Stimulated activated CD8-positive, alpha-beta memory T cell treated with anti-CD3 and anti-CD28 coated beads, Interleukin-12 subunit alpha, Interleukin-12 subunit beta, amount 100 ng/mL, for 4 hours (primary cell): ENCODE measurements around the gene SOCS6.

Source experiments
- DNase-seq: peaks from one replicate; pipeline ENCODE4 v3.0.0-alpha.2; 2020; ENCODE audit warnings: low read depth

Gene SOCS6

DNA sequence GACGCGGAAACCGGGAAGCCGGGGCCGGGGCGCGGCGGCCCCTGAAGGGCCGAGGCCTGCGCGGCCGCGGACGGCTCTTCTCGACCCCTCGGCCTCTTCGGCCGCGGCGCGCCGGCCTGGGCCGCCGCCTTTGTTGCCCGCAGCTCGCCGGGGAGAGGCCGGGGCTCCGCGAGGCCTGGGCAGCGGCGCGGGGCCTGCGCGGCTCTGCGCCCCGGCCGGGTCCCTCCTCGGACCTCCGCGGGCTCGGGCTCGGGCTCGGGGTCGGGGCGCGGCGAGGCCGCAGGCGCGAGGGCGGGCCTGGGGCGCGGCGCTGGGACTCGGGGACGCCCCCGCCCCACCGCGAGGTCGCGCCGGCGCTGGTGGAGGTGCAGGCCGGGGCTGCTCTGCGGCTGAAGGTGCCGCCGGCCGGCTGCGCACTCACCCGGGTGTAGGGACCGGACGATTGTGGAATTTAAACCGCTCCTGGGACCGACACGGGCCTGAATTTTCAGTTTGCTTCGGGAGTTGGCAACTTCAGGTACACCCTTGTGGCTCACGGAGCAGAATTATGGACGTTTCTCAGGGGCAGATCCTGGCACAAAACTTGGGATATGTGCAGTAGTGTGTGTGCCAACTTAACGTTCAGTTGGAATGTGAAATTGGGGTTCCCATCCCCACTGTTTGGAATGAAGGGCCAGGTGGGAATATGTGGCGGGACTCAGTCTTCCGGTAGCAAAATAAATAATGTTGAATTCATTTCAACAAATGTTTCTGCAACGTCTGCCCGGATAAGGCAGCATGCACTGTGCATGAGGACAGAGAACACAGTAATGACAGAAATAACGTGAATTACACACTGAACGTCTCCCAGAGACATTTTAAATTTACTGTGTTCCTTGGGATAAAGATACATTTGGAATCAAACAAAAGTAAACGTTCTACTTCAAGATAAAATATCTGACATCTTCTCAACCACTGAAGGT is 787 bp downstream of the SOCS6 start:
- DNase-seq, result no peak

- DNase-seq, result no peak
Observed at GRCh38 chr18:70290482-70291294, 1.8 kb downstream of the SOCS6 start.

DNA sequence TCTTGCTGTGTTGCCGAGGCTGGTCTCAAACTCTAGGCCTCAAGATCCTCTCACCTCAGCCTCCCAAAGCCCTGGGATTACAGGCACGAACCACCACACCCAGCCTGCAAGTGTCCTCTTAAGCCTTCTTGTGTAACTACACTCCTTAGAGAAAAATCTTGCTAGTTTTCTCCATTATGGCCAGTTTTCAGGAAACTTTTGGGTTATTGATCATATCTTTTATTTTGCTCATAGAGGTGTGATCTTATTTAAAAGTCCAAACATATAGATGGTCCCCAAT is 2.4 kb downstream of the SOCS6 start:
- no peak for DNase-seq

GRCh38 chr18:70292628-70293027 is 3.8 kb downstream of the SOCS6 start:
- no peak for DNase-seq

GRCh38 chr18:70293166-70293565 is 4.3 kb downstream of the SOCS6 start:
- no peak for DNase-seq

- no peak for DNase-seq
Observed at GRCh38 chr18:70294471-70295191, 5.8 kb downstream of the SOCS6 start.

GRCh38 chr18:70295192-70296188 is 6.6 kb downstream of the SOCS6 start:
- DNase-seq, result no peak

GRCh38 chr18:70296289-70296688 is 7.4 kb downstream of the SOCS6 start:
- DNase-seq, result no peak

DNA sequence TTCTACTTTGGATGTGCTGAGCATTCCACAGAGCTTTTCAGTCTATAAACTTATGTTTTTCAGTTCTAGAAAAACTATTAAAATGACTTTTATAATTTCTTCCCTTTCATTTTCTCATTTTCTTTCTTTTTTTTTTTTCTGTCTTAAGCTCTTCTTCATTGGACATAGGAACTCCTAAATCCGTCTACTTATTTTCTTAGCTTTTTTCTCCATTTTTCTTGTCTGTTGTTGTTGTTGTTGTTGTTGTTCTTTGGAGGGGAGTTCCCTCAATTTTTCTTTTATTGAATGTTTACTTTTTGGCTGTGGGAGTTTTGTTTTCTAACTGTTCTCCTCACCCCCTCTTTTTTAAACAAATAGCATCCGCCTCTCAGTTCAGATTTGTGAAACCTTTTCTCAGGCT is 7.9 kb downstream of the SOCS6 start:
- DNase-seq, result no peak

DNA sequence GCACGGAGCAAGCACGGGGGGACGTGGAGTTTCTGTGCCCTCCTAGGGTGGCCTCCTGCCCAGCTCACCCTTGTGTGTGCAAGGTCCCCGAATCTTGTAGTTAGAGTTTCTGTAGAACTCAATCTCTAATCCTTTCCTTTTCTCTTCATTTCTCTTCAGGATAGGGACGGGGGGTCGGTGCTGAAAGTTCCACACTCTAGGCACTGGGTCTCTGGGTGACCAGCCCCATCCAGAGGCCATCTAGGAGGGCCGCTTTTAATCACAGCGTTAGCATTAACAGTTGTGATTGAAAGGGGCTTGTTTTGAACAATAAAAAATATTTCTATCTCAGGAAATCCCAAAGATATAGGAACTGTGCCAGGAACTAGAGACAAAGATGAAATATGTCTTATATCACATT is 10.5 kb downstream of the SOCS6 start:
- DNase-seq, result no peak

- DNase-seq, result no peak
Observed at GRCh38 chr18:70301667-70302066, 12.8 kb downstream of the SOCS6 start.

GRCh38 chr18:70308555-70309294 is 19.9 kb downstream of the SOCS6 start:
- DNase-seq, result no peak

DNA sequence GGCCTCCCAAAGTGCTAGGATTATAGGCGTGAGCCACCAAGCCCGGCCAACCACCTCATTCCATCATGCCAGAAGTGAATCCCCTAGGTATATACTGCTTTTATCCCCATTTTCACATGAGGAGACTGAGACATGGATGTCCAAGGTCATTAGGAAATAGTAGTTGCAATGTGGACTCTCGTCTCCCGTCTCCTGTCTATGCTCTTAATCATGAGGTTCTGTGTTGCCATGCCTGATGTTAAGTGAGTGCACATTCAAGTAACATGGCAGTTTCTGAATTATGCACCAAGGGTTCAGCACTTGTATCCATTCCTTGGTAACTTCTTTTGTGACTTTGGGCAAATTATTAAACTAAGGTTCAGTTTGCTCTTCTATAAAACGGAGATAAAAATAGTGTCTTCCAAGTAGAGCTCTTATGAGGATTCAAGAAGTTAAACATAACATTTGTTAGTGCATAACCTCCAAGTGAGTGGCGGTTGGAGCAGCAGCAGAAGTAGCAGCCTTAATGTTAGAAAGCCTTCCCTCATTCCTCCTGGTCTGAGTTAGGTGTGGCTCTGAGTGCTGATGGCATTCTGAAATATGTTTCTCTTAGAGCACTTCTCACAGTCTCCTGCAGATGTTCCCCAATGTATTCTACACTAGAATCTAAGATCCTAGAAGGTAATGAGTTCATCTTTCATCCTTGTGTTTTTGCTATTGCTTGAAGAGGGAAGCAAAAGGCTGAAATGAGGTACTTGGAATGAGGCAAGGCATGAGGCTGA is 21.9 kb downstream of the SOCS6 start:
- DNase-seq, result no peak

GRCh38 chr18:70311726-70312125 is 22.9 kb downstream of the SOCS6 start:
- no peak for DNase-seq

DNA sequence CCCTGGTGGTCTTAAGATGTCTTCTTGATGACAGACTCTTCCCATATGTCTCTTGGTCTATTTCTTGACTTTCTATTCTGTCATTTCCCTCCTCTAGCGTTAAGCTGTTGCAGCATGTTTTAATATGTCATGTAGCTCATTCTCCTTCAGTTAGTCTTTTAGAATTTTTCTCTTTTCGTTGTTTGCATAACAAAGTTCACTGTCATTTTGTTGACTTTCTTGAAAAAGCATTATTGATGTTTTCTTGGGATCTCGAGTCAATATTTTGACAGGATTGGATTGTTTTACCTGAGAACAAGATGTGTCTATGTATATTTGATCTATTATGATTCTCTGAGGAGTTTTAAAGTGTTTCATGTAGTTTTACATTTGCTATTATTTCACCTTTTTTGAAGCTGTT is 24.8 kb downstream of the SOCS6 start:
- no peak for DNase-seq

- no peak for DNase-seq
Observed at GRCh38 chr18:70314151-70314782, 25.4 kb downstream of the SOCS6 start.

DNA sequence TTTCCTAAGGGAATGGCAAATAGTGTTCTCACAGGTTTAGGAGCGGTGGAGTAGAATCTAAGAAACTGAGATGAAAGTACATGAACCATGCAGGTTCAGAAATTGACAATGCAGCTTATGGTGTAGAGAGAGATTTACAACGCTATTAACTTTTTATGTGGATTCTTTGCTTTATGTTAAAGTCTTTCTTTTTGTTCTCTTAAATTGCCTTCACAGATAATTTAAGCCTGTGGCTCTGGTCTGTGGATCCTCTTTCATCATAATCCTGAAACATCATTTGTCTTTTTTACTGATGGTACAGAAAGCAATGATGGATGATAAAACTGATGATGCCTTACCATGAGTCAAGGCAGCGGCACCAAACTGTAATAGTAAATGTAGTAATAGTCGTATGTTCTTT is 30.3 kb downstream of the SOCS6 start:
- no peak for DNase-seq

GRCh38 chr18:70321616-70322015 is 32.8 kb downstream of the SOCS6 start:
- DNase-seq, result no peak

DNA sequence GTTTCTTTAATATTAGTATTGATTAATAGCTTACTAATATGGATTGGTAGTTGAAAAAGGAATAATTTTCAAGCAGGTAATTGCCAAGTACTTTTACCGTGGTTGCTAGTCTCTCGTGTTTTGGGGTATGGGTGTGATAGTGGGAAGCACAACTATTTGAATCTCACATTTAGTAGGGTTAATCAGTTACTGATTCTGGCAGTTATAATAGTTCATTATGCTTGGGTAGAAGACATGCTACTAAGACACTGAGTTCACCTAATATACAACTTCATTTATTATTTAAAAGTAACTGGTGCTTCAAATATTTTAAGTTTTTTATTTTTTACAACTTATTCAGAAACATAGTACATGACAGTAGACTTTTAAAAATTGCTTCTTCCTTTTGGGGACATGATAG is 33.5 kb downstream of the SOCS6 start:
- DNase-seq, result no peak
